ENCODE measurements around the gene GRAMD2B. TPM values are rescaled to one million over a fixed set of nuclear protein-coding genes. Genes with fewer than 3 reads are reported as not detected.

The GRAMD2B gene
- total and polyA plus RNA-seq, 3 donors from 2014 or later = 10.8 to 35.0 (median 23.5) TPM

GRCh38 chr5:126477294-126478117 lies 54.3 kb downstream of the GRAMD2B start:
- H3K27me3 ChIP-seq = no peaks in the 10 kb centered on the region
- no peak overlapping the region for H3K4me3 ChIP-seq
- intact Hi-C loops (cut with DNase I; ENCODE audit: low total_unique reads) = no loop called here
- 33 to 34% methylated on average over 5 of the region's 5 CpGs for WGBS, 2 donors
- peak overlapping the region; percentile 69 to 86 for H3K27ac ChIP-seq
- TF ChIP-seq CTCF (IDR thresholded peaks at IDR 0.05) (no peak), POLR2A (IDR thresholded peaks at IDR 0.05) (no peak)
- DNase-seq = no peak
- no peaks in the 10 kb centered on the region for H3K9me3 ChIP-seq
- peaks cover 22% of the 10 kb centered on the region for H3K4me1 ChIP-seq
- no peaks in the 10 kb centered on the region for H3K36me3 ChIP-seq (ENCODE audit: low read depth, missing control alignments)

- DNase-seq = no peak
- H3K9me3 ChIP-seq = no peaks in the 10 kb centered on the region
- H3K27me3 ChIP-seq = no peaks in the 10 kb centered on the region
- TF ChIP-seq POLR2A (IDR thresholded peaks at IDR 0.05) = no peak
- TF ChIP-seq CTCF (IDR thresholded peaks at IDR 0.05) = no peak
- H3K36me3 ChIP-seq (ENCODE audit: low read depth, missing control alignments) = no peaks in the 10 kb centered on the region
- WGBS, 2 donors = 28 to 68% methylated on average over 2 of the region's 2 CpGs
- no peak overlapping the region for H3K4me3 ChIP-seq
- H3K27ac ChIP-seq = peak overlapping the region; percentile 42 to 86
- intact Hi-C loops (cut with DNase I; ENCODE audit: low total_unique reads) = no loop called here
- H3K4me1 ChIP-seq = peaks cover 22% of the 10 kb centered on the region
Measured at GRCh38 chr5:126479810-126480209, 56.6 kb downstream of the GRAMD2B start.

GRCh38 chr5:126480824-126481223 lies 57.6 kb downstream of the GRAMD2B start:
- Histone ChIP-seq H3K36me3 (ENCODE audit: low read depth, missing control alignments) (no peaks in the 10 kb centered on the region), H3K4me1 (peaks cover 25% of the 10 kb centered on the region)

GRCh38 chr5:126481243-126481642 lies 58.0 kb downstream of the GRAMD2B start:
- TF ChIP-seq POLR2A (IDR thresholded peaks at IDR 0.05) = no peak
- no peak for TF ChIP-seq CTCF (IDR thresholded peaks at IDR 0.05)
- no peaks in the 10 kb centered on the region for H3K9me3 ChIP-seq
- intact Hi-C loops (cut with DNase I; ENCODE audit: low total_unique reads) = no loop called here
- DNase-seq = no peak
- H3K4me1 ChIP-seq = peaks cover 28% of the 10 kb centered on the region
- no peaks in the 10 kb centered on the region for H3K27me3 ChIP-seq
- 89 to 97% methylated on average over 2 of the region's 2 CpGs for WGBS, 2 donors
- H3K27ac ChIP-seq = no peak overlapping the region
- H3K36me3 ChIP-seq (ENCODE audit: low read depth, missing control alignments) = no peaks in the 10 kb centered on the region
- no peak overlapping the region for H3K4me3 ChIP-seq

More at GRCh38 chr5:126480824-126481223, 57.6 kb downstream of the GRAMD2B start:
- no peaks in the 10 kb centered on the region for H3K9me3 ChIP-seq
- no peak for TF ChIP-seq POLR2A (IDR thresholded peaks at IDR 0.05)
- TF ChIP-seq CTCF (IDR thresholded peaks at IDR 0.05) = no peak
- peak overlapping the region; percentile 42 to 86 for H3K27ac ChIP-seq
- DNase-seq = no peak
- intact Hi-C loops (cut with DNase I; ENCODE audit: low total_unique reads) = no loop called here
- H3K4me3 ChIP-seq = no peak overlapping the region
- no peaks in the 10 kb centered on the region for H3K27me3 ChIP-seq

- no peak overlapping the region for H3K4me3 ChIP-seq
- no peaks in the 10 kb centered on the region for H3K36me3 ChIP-seq (ENCODE audit: low read depth, missing control alignments)
- intact Hi-C loops (cut with DNase I; ENCODE audit: low total_unique reads) = no loop called here
- TF ChIP-seq POLR2A (IDR thresholded peaks at IDR 0.05) (no peak), CTCF (IDR thresholded peaks at IDR 0.05) (no peak)
- WGBS, 2 donors = 53 to 73% methylated on average over 1 of the region's 1 CpG
- no peaks in the 10 kb centered on the region for H3K27me3 ChIP-seq
- peak overlapping the region in 1 of 2 donors; percentile 9 for H3K27ac ChIP-seq
- no peaks in the 10 kb centered on the region for H3K9me3 ChIP-seq
- no peak for DNase-seq
- H3K4me1 ChIP-seq = peaks cover 27% of the 10 kb centered on the region
Measured at GRCh38 chr5:126482591-126482990, 59.4 kb downstream of the GRAMD2B start.
